Right lobe of liver (tissue), 4 donors: ENCODE results near the gene OAS2.

Source experiments
- CTCF ChIP-seq, 4 donors: fragments of 200-600 bp in 3 of 4; fragments of 450-650 bp in 1 of 4; IDR thresholded peaks; one replicate each; pipeline versions ENCODE4 v1.5.1 to v1.8.0; 2016 to 2022; ENCODE audit warnings: antibody characterized with exemption in 4 of 4, mild to moderate bottlenecking in 2 of 4
- POLR2A ChIP-seq: fragments of 450-650 bp; IDR thresholded peaks from one replicate; pipeline ENCODE4 v1.6.1; 2017; ENCODE audit warnings: antibody characterized with exemption, mild to moderate bottlenecking
- donor health status: DM: no; HTN: no; CAD: no.
- donor health status: DM: no; HTN: no; CAD: no.
- donor health status: DM: no; HTN: yes; CAD: no.

- TF ChIP-seq CTCF (IDR thresholded peaks at IDR 0.05) = no peak
- no peak for TF ChIP-seq POLR2A
Measured at GRCh38 chr12:112942572-112942971, 35.7 kb upstream of the OAS2 start.
